NB4 (cell line): ENCODE results near the gene TSPO.
"Not testable (repeated sequence)": the region's sequence is repeated elsewhere in the genome, so short reads cannot be mapped to it uniquely, and the experiment has no call there.

Source experiments
- DNase-seq: peaks from one replicate; pipeline ENCODE4 v3.0.0; 2010; ENCODE audit warnings: low read depth
- H3K4me3 ChIP-seq: one replicate; pipeline ENCODE4 v1.5.1; 2011; ENCODE audit warnings: mild to moderate bottlenecking, low read depth, low read length, moderate library complexity
- MAX ChIP-seq: IDR thresholded peaks from 2 replicates; pipeline ENCODE4 v1.6.1; 2011; ENCODE audit warnings: low read depth, low read length
- MYC ChIP-seq: IDR thresholded peaks from 2 replicates; pipeline ENCODE4 v1.6.1; 2011; ENCODE audit warnings: low read depth, low read length
- POLR2A ChIP-seq: IDR thresholded peaks from 2 replicates; pipeline ENCODE4 v1.6.1; 2011; ENCODE audit warnings: mild to moderate bottlenecking; ENCODE audit not compliant: insufficient read length; ENCODE audit errors: extremely low read depth
- TF ChIP-seq, protein P1 (sequence below): IDR thresholded peaks from one replicate; pipeline ENCODE4 v1.5.1; 2012; ENCODE audit warnings: low read depth, low read length

TSPO gene

DNA sequence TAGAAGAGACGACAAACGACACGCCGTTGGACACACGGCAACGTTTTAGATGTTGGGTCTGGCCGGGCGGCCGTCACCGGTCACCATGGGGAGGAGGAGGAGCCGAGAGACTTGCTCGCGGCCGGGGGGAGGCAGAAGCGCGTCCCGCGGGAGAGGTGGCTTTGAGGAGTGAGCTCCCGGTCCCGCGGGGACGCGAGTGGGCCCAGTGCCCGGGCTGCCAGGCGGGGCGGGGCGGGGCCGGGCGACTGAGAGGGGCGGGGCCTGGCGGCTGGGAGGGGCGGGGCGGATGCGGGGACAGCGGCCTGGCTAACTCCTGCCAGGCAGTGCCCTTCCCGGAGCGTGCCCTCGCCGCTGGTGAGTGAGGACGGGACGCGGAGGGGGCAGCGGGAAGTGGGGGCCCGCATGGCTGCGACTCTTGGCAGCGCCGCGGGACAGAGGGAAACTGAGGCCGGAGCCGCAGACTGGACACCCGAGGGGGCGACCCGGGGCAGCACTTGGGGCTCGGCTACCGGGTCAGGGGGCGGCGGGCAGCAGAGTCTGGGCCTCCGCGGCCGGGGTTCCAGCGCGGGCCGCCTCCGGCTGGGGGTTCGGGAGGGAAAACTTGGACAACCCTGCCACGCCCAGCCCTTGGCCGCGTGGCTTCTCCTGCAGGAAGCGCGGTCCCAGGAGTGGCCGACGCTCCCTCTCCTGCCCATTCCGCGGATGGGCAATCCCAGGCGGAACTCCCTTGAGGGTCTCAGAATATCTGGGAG is at the start of gene TSPO:
Gene TSPO, plus strand, starts transcription at position 309 of the 752 bp plus-strand sequence. CDS start 7,680 bp downstream, outside the sequence.
- peak; percentile 53 for DNase-seq
- TF ChIP-seq POLR2A (peak; percentile 17), MAX (no peak)
- H3K4me3 ChIP-seq, result peak within 1 kb of the TSS; percentile 73

GRCh38 chr22:43104056-43104625 is 47.2 kb upstream of the TSPO start:
- peak; percentile 84 for DNase-seq
- peak overlapping the region; percentile 17 for H3K4me3 ChIP-seq
- peak; percentile 69 for TF ChIP-seq MAX

DNA sequence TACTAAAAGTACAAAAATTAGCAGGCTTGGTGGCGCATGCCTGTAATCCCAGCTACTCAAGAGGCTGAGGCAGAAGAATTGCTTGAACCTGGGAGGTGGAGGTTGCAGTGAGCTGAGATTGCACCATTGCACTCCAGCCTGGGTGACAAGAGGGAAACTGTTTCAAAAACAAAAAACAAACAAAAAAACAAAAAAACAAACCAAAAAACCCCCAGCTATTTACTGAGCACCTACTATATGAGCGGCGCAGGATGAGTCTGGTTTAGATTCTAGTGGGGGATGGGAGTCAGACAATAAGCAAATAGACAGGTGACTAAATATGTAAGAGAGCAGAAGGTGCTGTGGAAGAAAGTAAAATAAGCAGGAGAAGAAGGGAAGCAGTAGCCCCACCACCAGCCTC is 46.4 kb upstream of the TSPO start:
- DNase-seq, H3K4me3 ChIP-seq: not testable (repeated sequence)

- TF ChIP-seq MAX (no peak), MYC (no peak), POLR2A (no peak)
- TF ChIP-seq, protein P1, sequence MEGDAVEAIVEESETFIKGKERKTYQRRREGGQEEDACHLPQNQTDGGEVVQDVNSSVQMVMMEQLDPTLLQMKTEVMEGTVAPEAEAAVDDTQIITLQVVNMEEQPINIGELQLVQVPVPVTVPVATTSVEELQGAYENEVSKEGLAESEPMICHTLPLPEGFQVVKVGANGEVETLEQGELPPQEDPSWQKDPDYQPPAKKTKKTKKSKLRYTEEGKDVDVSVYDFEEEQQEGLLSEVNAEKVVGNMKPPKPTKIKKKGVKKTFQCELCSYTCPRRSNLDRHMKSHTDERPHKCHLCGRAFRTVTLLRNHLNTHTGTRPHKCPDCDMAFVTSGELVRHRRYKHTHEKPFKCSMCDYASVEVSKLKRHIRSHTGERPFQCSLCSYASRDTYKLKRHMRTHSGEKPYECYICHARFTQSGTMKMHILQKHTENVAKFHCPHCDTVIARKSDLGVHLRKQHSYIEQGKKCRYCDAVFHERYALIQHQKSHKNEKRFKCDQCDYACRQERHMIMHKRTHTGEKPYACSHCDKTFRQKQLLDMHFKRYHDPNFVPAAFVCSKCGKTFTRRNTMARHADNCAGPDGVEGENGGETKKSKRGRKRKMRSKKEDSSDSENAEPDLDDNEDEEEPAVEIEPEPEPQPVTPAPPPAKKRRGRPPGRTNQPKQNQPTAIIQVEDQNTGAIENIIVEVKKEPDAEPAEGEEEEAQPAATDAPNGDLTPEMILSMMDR, result no peak
- no peak for DNase-seq
- no peak overlapping the region for H3K4me3 ChIP-seq
Observed at GRCh38 chr22:43106302-43106701, 45.1 kb upstream of the TSPO start.

- DNase-seq, result no peak
- no peak overlapping the region for H3K4me3 ChIP-seq
- TF ChIP-seq MAX, result no peak
Observed at GRCh38 chr22:43109511-43109910, 41.8 kb upstream of the TSPO start.

DNA sequence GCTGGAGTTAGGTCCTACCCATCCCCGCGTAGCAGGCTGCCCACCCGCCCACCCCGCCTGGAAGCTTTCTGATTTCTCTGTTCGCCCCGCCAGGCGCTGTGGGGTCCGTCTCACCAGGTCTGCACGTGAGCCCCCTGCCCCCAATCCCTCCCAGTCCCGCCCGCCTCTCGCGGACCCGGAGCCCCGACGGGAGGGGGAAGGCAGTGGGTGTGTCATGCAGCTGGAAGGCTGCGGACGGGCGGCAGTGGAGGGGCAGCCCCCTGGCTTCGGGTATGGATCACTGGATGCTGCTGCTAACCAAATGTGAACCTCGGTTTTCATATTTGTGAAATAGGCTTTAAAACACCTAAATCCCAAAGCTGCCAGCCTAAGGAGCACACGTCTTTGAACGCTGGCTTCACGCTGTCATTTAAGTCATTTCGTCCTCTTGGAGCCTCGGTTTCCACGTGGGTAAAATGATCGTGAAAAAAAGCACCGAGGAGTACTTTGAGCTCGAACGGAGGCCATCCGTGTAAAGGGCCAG is 41.4 kb upstream of the TSPO start:
- peak overlapping the region; percentile 48 for H3K4me3 ChIP-seq
- no peak for DNase-seq
- TF ChIP-seq, protein P1, result no peak
- TF ChIP-seq MYC (no peak), MAX (no peak), POLR2A (no peak)

DNA sequence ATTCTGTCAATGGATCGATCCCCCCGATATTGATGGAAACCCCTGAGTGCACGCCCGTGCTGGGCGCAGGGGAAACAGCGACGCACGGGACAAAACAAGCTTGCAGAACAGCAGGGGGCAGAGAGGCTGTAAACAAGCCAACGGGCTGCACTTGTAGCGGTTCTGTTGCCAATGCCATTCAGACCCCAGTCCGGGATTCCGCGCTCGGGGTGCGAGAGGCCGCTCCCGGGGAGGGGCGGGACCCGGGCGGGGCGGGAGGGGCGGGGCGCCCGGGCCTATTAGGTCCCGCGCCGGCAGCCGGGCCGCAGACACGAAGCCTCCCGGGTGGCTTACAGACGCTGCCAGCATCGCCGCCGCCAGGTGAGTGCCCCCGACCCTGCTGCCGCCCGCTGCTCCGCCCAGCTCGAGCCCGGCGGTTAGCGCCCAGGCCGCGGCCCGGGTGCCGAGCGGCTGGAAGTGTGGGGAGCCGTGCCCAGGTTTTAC is 40.9 kb upstream of the TSPO start, which contains the start of gene BIK:
Gene BIK, plus strand, starts transcription at position 307 of the 483 bp plus-strand sequence. CDS start 13,273 bp downstream, outside the sequence.
- TF ChIP-seq, protein P1, result peak; percentile 16
- no peak for TF ChIP-seq MAX
- peak within 1 kb of the TSS; percentile 60 for H3K4me3 ChIP-seq
- DNase-seq, result peak; percentile 81
